ENCODE results near the gene S100A5.

- TF ChIP-seq CTCF (IDR thresholded peaks at IDR 0.05; ENCODE audit: borderline replicate concordance, extremely low read depth, low read length, poor library complexity, severe bottlenecking) (no peak), EZH2 (IDR thresholded peaks at IDR 0.05; ENCODE audit: borderline replicate concordance, low read depth, low read length, severe bottlenecking) (no peak)
These were observed 36.9 kb upstream of the S100A5 start for GRCh38 chr1:153577624-153578051.
